ENCODE measurements around the gene ST3GAL2.

- TF ChIP-seq POLR2A (IDR thresholded peaks at IDR 0.05; ENCODE audit: low read depth, low read length), result no peak
- TF ChIP-seq POLR2AphosphoS5 (IDR thresholded peaks at IDR 0.05; ENCODE audit: low read depth, low read length), result no peak
- TF ChIP-seq TAF1 (IDR thresholded peaks at IDR 0.05; ENCODE audit: borderline replicate concordance, low read depth, low read length), result no peak
Measured at GRCh38 chr16:70467608-70468007, 28.7 kb upstream of the ST3GAL2 start.
